Urinary bladder (tissue), 4 donors: ENCODE measurements around the gene C19orf67. TPM values are rescaled to one million over a fixed set of nuclear protein-coding genes. Genes with fewer than 3 reads are reported as not detected.

Experiments used
- DNase-seq: peaks from one replicate; pipeline ENCODE4 v3.0.0-alpha.2; 2015; ENCODE audit errors: extremely low spot score
- H3K27ac ChIP-seq: one replicate; pipeline ENCODE4 v1.5.1; 2013; ENCODE audit warnings: low read depth, mild to moderate bottlenecking, moderate library complexity
- H3K36me3 ChIP-seq: one replicate; pipeline ENCODE4 v1.6.1; 2013; ENCODE audit warnings: mild to moderate bottlenecking, moderate library complexity; ENCODE audit not compliant: insufficient read depth
- H3K4me1 ChIP-seq: one replicate; pipeline ENCODE4 v1.6.1; 2013; ENCODE audit warnings: mild to moderate bottlenecking, moderate library complexity; ENCODE audit not compliant: insufficient read depth
- H3K4me3 ChIP-seq: one replicate; pipeline ENCODE4 v1.5.1; 2013; ENCODE audit warnings: low read depth, low read length
- WGBS: extraction: QIAGEN DNeasy Blood & Tissue Kit; methylation state at CpG from one replicate; pipeline ENCODE4 v1.1.7; 2013; 5-methylcytosine and 5-hydroxymethylcytosine counted together
- polyA plus RNA-seq: library from polyadenylated mRNA; stranded (reverse); fragments of 200-250 nt; gene quantifications from one replicate; pipeline ENCODE4 v1.2.3, GENCODE V29; 2013
- total RNA-seq: library from RNA; depleted of rRNA; stranded (reverse); fragments of >200 nt; gene quantifications from one replicate; pipeline ENCODE4 v1.2.3, GENCODE V29; 2014
- donor health status: healthy with polysubstance abuse.
- donor health status: healthy.

C19orf67 gene
- total and polyA plus RNA-seq, 2 donors, result not detected

DNA sequence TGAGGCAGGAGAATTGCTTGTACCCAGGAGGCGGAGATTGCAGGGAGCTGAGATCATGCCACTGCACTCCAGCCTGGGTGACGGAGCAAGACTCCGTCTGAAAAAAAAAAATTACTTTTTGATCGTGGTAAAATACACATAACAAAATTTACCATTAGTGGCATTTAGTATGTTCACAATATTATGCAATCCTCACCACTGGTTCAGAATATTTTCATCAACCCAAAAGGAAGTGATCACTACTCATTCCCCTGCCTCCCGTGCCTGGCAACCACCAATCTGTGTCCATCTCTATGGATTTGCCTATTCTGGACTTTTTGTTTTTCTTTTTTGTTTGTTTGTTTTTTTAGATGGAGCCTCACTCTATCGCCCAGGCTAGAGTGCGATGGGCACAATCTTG is 22.5 kb downstream of the C19orf67 start:
- Histone ChIP-seq H3K27ac (no peak overlapping the region), H3K36me3 (no peaks in the 10 kb centered on the region), H3K4me3 (no peak overlapping the region), H3K4me1 (no peaks in the 10 kb centered on the region)
- 75% methylated on average over 7 of the region's 7 CpGs for WGBS
- DNase-seq, result no peak

DNA sequence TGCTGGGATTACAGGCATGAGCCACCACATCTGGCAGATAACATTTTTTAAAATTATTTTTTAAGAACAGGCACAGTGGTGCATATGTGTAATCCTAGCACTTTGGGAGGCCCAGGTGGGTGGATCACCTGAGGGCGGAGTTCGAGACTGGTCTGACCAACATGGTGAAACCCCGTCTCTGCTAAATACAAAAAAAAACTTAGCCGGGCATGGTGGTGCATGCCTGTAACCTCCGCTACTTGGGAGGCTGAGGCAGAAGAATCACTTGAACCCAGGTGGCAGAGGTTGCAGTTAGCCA is 23.1 kb downstream of the C19orf67 start:
- no peak for DNase-seq
- Histone ChIP-seq H3K36me3 (no peaks in the 10 kb centered on the region), H3K4me1 (no peaks in the 10 kb centered on the region), H3K27ac (no peak overlapping the region), H3K4me3 (no peak overlapping the region)
- 83% methylated on average over 5 of the region's 5 CpGs for WGBS

DNA sequence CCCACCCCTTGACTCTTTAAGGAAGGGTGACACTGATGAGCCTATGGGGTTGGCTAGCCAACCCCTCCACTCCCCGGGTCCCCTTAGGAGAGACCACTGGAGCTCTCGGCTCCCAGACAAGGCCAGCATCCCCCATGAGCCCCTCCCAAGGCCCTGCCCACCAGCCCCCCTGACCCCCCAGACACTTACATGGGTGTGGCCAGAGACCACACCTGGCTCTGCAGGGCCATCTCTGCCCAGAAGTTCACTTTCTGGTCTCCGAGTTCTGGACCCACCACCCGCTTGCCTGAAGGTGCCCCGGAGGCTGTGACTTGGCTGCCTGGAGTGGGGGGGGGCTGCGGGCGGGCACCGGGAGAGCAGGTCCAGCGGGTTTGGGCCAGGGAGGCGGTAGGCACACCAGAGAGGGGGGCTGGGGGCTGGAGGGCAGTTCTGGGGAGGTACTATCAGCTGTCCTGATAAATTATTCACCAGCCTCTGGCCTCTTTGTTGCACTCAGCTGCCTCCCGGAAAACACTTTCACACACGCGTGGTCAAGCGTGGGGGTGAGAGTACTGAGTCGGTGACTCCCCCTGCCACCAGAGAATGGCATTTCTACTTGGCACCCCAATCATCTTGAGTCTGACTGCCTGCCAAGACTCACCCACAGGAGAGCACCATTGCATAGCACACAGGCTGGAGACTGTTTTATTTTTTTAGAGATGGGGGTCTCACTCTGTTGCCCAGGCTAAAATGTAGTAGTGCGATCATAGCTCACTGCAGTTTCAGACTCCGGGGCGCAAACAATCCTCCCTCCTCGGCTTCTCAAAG is 23.6 kb downstream of the C19orf67 start, which contains the start of gene PALM3:
PALM3 (minus strand) TSS at position 326 of the 807 bp plus-strand sequence; CDS start at position 230, 96 bp downstream.
- Histone ChIP-seq H3K4me1 (no peaks in the 10 kb centered on the region), H3K27ac (no peak within 1 kb of the TSS), H3K36me3 (no peaks in the 10 kb centered on the region), H3K4me3 (no peak within 1 kb of the TSS)
- 69% methylated on average over 19 of the region's 19 CpGs for WGBS
- DNase-seq, result no peak

DNA sequence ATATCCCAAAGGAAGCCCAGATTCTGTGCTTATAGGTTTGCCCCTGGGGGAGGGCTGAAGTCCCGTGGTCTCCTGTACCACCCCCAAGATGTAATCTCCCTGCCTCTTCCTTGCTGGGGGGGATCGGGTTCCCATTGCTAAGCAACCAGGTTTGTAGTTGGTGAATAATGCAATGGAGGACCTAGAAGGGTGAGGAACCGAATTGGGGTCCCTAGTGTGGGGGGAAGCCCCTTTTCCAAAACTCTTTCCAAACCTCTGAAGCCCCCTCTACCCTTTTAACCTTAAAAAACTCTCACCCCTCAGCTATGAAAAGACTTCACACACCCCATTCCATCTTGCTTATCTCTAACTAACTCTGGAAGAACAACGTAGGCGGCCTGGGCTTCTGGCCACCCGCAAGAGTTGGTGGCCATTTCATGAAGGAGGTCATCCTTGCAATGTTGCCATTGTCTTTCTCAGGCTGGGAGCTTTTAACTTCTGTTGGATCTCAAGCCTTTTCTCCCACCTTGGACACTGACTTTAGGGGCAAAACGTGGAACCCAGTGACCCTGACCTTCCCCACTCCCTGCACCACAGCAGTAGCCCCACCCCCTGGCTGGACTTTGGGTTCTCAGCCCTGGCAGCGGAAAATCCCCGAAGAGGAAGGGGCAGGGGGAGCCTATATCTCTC is 24.4 kb downstream of the C19orf67 start:
- Histone ChIP-seq H3K4me3 (no peak overlapping the region), H3K27ac (no peak overlapping the region), H3K4me1 (no peaks in the 10 kb centered on the region), H3K36me3 (no peaks in the 10 kb centered on the region)
- no peak for DNase-seq
- 52% methylated on average over 9 of the region's 9 CpGs for WGBS

DNA sequence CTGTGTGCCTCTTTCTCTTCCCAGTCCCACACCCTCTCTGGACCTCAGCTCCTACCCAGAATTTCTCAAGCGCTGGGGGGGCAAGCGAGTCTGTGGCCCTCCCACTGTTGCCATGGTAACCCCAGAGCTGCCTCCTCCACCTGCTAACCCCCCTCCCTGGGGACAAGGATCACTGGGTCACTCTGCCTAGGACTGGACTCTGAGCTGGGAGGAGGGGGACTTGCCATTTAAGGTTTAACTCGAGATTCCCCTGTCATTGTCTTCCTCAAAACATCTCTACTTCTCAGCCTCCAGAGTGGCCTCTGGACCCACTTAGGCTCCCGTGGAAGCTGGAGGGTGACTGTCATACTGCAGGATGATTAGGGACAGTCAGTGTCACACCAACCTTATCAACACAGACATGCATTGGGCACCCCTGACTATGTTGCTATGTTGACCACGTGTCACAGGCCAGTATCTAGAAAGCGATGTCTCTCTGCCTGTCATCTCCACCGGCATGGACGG is 25.9 kb downstream of the C19orf67 start:
- no peak overlapping the region for H3K4me3 ChIP-seq
- H3K4me1 ChIP-seq, result no peaks in the 10 kb centered on the region
- no peak for DNase-seq
- WGBS, result 62% methylated on average over 8 of the region's 8 CpGs
- H3K36me3 ChIP-seq, result no peaks in the 10 kb centered on the region
- no peak overlapping the region for H3K27ac ChIP-seq

DNA sequence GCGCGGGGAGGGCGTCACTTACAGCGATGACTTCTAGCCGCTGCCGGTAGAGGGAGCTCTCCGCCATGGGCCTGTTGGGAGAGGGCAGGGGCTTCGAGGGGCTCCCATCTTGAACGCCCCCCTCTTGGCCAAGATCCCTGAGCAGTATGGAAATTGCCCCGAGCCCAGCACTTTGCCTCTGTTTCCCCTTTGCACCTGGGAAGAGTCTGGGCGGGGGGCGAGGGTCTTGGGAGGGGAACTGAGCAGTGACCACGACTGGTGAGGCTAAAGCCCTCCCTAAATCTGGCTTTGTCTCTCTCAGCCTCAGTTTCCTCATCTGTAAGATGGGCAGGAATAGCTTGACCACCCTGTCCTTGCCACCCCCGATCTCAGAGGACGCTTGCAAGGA is 26.5 kb downstream of the C19orf67 start:
- Histone ChIP-seq H3K36me3 (no peaks in the 10 kb centered on the region), H3K4me1 (no peaks in the 10 kb centered on the region), H3K4me3 (no peak overlapping the region), H3K27ac (no peak overlapping the region)
- 18% methylated on average over 15 of the region's 15 CpGs for WGBS
- DNase-seq, result no peak

DNA sequence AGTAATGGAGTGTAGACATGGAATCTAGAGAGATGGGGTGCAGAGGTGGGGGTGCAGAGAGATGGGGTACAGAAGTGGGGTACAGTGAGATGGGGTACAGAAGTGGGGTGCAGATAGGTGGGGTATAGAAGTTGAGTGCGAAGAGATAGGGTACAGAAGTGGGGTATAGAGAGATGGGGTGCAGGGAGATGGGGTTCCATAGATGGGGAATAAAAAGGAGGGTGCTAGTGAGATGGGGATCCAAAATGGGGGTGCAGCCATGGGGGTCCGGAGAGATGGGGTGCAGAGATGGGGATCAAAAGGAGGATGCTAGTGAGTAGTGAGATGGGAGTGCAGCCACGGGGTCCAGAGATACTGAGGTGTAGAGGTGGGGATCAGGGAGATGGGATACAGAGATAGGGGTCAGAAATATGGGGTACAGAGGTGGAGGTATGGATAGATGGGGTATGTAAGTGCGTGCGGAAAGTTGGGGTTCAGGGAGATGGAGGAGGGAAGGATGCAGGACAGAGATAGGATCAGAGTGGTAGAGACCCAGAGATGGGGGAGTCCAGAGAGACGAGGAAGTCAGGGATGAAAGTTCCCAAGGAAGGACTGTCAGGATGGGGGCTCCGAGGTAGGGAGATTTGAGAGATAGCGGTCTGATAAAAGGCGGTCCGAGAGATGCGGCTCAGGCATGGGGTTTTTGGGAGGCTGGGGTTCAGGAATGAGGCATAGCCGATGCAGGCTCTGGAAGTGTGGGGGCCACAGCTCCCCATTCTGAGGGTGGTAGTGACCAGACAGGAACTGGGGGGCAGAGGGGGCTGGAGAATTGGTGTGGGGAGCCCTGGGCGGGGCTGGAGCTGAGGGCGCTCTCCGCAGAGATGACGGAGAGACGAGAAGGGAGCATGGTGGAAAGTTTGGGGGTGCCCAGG is 27.1 kb downstream of the C19orf67 start:
- Histone ChIP-seq H3K4me1 (no peaks in the 10 kb centered on the region), H3K36me3 (no peaks in the 10 kb centered on the region), H3K4me3 (no peak overlapping the region), H3K27ac (no peak overlapping the region)
- whole genome bisulfite sequencing, result 24% methylated on average over 17 of the region's 17 CpGs
- no peak for DNase-seq

DNA sequence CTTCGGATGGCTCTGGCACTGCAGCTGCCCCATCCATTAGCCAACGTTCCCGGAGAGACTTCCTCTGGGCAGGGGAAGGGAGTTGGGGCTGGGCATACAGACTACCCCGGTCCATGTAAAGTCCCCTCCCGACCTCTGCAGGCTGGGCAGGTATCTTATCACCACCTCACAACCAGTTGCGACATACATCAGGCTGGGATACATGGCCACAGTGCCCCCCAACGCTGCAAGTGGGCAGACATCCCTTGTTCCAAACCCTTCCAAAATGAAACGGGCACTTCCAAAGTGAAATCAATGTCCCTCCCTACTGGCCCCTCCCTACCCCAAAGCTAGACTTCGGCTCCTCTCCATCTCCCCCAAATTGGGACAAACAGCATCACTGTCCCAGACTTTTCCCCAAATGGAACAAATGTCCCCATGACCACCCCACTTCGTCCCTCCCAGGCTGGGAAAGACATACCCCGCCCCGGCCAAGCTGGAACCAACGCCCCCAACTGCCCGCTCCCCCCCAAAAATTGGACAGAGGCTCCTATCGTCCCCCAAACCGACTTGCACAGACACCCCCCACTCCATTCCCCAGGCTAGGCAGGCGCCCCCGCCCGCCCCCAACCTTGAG is 28.7 kb downstream of the C19orf67 start:
- H3K4me1 ChIP-seq, result no peaks in the 10 kb centered on the region
- H3K27ac ChIP-seq, result no peak overlapping the region
- H3K36me3 ChIP-seq, result no peaks in the 10 kb centered on the region
- WGBS, result 27% methylated on average over 19 of the region's 19 CpGs
- H3K4me3 ChIP-seq, result peak overlapping the region; percentile 34
- no peak for DNase-seq

DNA sequence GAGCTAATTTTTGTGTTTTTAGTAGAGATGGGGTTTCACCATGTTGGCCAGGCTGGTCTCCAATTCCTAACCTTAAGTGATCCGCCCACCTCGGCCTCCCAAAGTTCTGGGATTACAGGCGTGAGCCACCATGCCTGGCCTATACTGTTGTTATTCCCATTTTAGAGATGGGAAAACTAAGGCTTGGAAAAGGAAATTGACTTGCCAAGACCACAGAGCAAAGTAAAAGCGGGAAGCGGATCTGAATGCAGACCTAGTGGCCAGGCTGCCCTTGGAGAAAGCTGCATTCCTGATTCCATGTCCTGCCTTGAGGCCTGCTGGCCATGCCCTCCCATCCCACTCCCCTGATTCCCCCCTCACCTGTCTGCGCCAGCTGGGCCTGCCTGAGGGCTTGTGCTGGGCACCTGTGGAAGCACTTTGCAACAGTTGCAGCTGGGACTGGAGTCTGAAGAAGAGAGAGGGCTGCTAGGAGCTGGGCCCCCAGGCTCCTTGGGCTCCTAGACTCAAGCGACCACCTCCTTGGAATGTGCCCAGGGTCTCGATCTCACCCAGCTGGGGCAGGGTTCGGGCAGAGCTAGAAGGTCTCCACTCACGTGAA is 29.4 kb downstream of the C19orf67 start:
- H3K4me3 ChIP-seq, result no peak overlapping the region
- H3K4me1 ChIP-seq, result no peaks in the 10 kb centered on the region
- 93% methylated on average over 10 of the region's 10 CpGs for WGBS
- H3K36me3 ChIP-seq, result no peaks in the 10 kb centered on the region
- DNase-seq, result no peak
- H3K27ac ChIP-seq, result no peak overlapping the region

DNA sequence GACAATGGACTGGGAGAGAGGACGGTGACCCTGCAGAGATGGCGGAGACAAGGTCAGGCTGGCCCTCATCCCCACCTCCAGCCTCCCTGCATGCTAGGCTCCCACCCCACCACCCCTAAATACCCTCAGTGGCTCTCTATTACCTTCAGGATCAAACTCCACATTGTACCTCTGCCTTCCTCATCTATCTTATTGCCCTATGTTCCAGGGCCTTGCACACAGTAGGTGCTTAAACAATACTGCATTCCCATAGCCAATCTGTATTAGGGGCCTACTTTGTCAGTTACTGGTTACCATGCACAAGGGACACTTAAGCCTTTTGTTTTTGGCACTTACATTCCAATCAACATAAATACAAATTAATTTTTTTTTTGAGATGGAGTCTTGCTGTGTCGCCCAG is 30.2 kb downstream of the C19orf67 start:
- WGBS, result 85% methylated on average over 3 of the region's 3 CpGs
- Histone ChIP-seq H3K4me1 (no peaks in the 10 kb centered on the region), H3K4me3 (no peak overlapping the region), H3K36me3 (no peaks in the 10 kb centered on the region), H3K27ac (no peak overlapping the region)
- no peak for DNase-seq

DNA sequence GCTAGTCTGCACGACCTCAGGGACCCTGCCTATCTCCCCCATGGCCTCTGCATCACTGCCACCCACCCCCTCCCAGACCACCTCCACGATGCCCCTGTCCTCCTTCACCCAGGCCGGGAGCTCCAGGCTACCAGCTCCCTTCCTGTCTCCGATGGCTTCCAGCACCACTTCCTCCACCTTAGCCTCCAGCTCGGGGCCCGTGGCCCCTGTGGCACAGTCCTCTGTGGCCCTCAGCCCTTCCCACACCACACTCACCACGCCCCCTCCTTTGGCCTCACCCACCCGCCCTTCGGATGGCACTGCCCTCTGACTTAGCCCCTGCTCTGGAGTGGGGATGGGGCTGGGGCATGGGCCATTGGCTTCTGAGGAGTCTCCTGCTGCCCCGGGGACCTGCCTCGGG is 30.9 kb downstream of the C19orf67 start:
- Histone ChIP-seq H3K4me3 (no peak overlapping the region), H3K27ac (no peak overlapping the region), H3K36me3 (no peaks in the 10 kb centered on the region), H3K4me1 (no peaks in the 10 kb centered on the region)
- 69% methylated on average over 11 of the region's 11 CpGs for WGBS
- DNase-seq, result no peak

DNA sequence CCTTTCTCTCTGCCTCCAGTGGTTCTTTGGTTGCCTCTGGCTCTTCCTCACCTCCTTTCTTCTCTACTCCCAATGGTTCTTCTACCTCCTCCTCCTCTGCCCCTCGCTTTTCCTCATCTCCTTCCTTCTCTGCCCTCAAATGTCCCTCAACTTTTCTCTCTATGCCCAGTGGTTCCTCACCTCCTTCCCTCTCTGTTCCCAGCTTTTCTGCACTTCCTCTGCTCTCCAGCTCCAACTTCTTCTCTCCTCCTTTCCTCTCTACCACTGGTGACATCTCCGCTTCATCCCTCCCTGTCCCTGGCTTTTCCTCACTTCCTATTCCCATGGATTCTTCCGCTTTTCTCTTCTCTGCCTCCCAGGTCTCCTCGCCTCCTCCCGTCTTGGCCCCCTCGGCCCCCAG is 31.5 kb downstream of the C19orf67 start:
- Histone ChIP-seq H3K27ac (no peak overlapping the region), H3K4me3 (no peak overlapping the region), H3K36me3 (no peaks in the 10 kb centered on the region), H3K4me1 (no peaks in the 10 kb centered on the region)
- DNase-seq, result no peak
- 76% methylated on average over 6 of the region's 6 CpGs for WGBS

DNA sequence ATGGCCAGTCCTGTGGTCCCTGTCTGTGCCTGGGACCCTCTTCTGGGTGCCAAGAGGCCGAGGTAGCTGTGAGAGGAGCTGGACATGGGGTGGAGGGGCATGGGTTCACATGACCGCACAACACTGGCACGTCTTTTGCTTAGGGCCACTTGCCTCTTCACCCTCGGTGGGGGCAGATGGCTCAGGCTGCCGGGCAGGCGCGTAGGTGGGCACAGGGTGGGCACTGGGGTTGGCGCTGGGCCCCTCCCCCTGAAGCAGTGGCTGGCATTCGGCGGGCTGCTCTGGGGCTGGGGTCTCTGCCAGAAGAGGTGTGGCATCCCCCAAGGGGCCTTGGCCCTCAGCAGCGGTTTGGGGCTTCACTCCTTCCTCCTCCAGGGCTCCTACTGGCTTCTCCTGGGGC is 32.1 kb downstream of the C19orf67 start:
- Histone ChIP-seq H3K36me3 (no peaks in the 10 kb centered on the region), H3K27ac (no peak overlapping the region), H3K4me3 (no peak overlapping the region), H3K4me1 (no peaks in the 10 kb centered on the region)
- 95% methylated on average over 11 of the region's 11 CpGs for WGBS
- no peak for DNase-seq
